HFF-Myc (cell line): ENCODE results near the gene IGFBP7.

ENCODE experiments used
- DNase-seq: peaks from one replicate; pipeline ENCODE4 v3.0.0-alpha.2; 2011; ENCODE audit warnings: low read depth; ENCODE audit errors: extremely low read depth
- H3K4me3 ChIP-seq: replicated peaks from 2 replicates; pipeline ENCODE4 v1.5.1; 2011; ENCODE audit warnings: low read depth, mild to moderate bottlenecking, control low read depth, low read length
- CTCF ChIP-seq: IDR thresholded peaks from 2 replicates; pipeline ENCODE4 v1.5.1; 2012; ENCODE audit warnings: mild to moderate bottlenecking, low read depth, low read length, control low read depth; ENCODE audit errors: missing control alignments

Gene IGFBP7

GRCh38 chr4:57099363-57099762 lies 10.8 kb downstream of the IGFBP7 start:
- H3K4me3 ChIP-seq: no peak overlapping the region
- DNase-seq: no peak
- TF ChIP-seq CTCF: no peak

DNA sequence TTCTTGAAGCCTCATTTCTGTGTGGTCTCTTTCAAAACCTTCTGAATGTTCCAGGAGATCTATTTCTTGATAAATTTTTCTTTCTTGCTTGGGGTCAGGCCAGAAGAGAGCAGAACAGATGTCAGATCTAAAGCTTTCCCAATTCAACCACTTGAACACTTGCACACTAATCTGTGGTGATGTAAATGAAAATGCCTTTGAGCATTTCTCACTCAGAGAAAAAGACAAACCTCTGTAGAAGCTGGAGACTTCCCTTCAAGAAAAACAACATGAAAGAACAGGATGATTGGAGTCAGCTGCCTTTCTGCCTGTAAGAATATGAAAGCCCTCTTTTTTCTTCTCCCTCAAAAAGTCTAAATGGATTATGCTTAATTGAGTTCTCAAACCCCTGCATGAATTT lies 11.2 kb downstream of the IGFBP7 start:
- TF ChIP-seq CTCF: no peak
- no peak overlapping the region for H3K4me3 ChIP-seq
- no peak for DNase-seq

- no peak for TF ChIP-seq CTCF
- no peak for DNase-seq
Measured at GRCh38 chr4:57098415-57098814, 11.8 kb downstream of the IGFBP7 start.

DNA sequence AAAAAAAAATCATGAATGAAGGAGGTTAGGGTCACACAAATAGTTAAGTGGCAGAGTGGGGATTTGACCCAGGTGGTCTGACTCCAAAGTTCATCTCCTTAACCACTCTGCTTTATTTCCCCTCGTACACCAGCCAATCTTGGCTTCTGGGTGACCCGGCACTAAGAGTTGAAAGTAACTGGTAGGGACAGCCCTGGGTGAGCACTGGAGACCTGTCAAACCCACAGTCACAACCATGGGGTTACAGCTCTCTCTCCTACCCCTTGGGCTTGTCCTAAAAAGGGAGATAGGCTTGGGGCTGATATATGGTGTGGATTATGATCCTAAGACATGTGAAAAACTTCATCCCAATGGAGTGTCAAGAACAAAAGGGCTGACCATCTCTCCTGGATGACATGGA lies 12.5 kb downstream of the IGFBP7 start:
- DNase-seq: no peak
- no peak overlapping the region for H3K4me3 ChIP-seq
- no peak for TF ChIP-seq CTCF

More at GRCh38 chr4:57098415-57098814, 11.8 kb downstream of the IGFBP7 start:
- no peak overlapping the region for H3K4me3 ChIP-seq

DNA sequence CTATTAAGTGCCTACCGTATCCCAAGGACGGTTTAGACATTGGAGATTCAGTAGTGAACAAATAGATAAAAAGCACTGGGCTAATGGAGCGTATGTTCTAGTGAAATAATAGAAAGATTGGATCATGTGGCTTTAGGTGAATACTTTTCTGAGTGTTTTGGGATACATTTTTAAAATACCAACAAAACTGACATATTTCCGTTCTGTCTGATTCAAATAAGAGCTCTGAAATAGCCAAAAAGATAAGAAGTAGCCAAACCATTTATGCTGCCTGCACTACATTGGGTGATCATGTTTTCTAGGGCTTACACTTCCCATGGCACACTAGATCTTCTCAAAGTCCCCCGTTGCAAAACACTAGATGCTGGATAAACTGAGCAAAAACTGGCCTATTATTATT lies 14.2 kb downstream of the IGFBP7 start:
- TF ChIP-seq CTCF: no peak
- no peak for DNase-seq
- no peak overlapping the region for H3K4me3 ChIP-seq

DNA sequence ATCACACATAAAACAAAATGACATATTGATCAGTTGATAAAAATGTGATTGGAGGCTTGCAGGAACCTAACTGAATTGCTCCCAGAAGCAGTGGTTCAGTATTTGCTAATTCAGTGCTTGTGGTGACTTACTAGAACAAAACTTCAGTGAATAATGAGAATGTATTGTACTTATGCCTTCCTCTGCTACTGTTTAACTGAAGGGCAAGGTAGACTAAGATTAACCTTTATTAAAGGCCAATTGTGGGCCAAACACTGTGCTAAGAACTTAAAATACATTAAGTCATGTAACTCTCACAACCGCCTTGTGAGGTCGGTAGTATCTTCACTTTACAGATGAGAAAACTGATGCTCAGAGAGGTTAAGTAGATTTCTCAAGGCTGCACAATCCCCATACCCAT lies 14.9 kb downstream of the IGFBP7 start:
- no peak for DNase-seq
- no peak overlapping the region for H3K4me3 ChIP-seq
- TF ChIP-seq CTCF: no peak

DNA sequence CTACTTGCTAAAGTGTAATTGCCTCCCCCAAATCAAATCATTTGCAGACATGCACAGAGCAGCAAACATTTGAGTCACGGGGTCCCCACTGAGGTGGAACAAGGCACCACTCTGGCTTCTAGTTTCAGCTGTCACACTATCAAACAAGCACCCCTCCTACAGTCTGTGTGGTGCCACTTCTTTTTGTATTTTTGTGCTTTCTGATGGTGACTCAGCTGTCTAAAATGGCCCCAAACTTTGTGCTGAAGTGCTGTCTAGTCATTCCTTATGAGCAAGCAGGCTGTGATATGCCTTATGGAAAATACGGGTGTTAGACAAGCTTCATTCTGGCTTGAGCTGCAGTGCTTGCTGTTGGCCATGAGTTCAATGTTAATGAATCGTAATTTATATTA lies 15.4 kb downstream of the IGFBP7 start:
- DNase-seq: no peak
- TF ChIP-seq CTCF: no peak
- no peak overlapping the region for H3K4me3 ChIP-seq
